Measurements from ENCODE around the gene KLHL3. TPM values are rescaled to one million over a fixed set of nuclear protein-coding genes. Genes with fewer than 3 reads are reported as not detected.

Gene KLHL3
- total RNA-seq, 4 donors from 2014 or later = 1.2 to 29.1 (median 3.4) TPM

- H3K9me3 ChIP-seq = no peaks in the 10 kb centered on the region
- no peaks in the 10 kb centered on the region for H3K36me3 ChIP-seq
- no peak overlapping the region for H3K4me3 ChIP-seq
- H3K4me1 ChIP-seq = peaks cover 6% of the 10 kb centered on the region
- no peaks in the 10 kb centered on the region for H3K27me3 ChIP-seq
- TF ChIP-seq POLR2AphosphoS5 (IDR thresholded peaks at IDR 0.05) (no peak), EP300 (IDR thresholded peaks at IDR 0.05) (no peak), POLR2A (IDR thresholded peaks at IDR 0.05) (no peak)
- TF ChIP-seq, protein P1, sequence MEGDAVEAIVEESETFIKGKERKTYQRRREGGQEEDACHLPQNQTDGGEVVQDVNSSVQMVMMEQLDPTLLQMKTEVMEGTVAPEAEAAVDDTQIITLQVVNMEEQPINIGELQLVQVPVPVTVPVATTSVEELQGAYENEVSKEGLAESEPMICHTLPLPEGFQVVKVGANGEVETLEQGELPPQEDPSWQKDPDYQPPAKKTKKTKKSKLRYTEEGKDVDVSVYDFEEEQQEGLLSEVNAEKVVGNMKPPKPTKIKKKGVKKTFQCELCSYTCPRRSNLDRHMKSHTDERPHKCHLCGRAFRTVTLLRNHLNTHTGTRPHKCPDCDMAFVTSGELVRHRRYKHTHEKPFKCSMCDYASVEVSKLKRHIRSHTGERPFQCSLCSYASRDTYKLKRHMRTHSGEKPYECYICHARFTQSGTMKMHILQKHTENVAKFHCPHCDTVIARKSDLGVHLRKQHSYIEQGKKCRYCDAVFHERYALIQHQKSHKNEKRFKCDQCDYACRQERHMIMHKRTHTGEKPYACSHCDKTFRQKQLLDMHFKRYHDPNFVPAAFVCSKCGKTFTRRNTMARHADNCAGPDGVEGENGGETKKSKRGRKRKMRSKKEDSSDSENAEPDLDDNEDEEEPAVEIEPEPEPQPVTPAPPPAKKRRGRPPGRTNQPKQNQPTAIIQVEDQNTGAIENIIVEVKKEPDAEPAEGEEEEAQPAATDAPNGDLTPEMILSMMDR (IDR thresholded peaks at IDR 0.05) = no peak
- H3K27ac ChIP-seq = no peak overlapping the region
- no peak for DNase-seq (ENCODE audit: low spot score in 2 of 2)
- 95% methylated on average over 5 of the region's 5 CpGs for WGBS
These were observed 21.7 kb upstream of the KLHL3 start for GRCh38 chr5:137757634-137758033.

- Histone ChIP-seq H3K4me3 (peak overlapping the region; percentile 66), H3K27ac (peak overlapping the region; percentile 100), H3K9me3 (no peaks in the 10 kb centered on the region), H3K36me3 (no peaks in the 10 kb centered on the region), H3K4me1 (peaks cover 31% of the 10 kb centered on the region), H3K27me3 (no peaks in the 10 kb centered on the region)
- DNase-seq (ENCODE audit: low spot score in 2 of 2) = no peak
- TF ChIP-seq, protein P1 (IDR thresholded peaks at IDR 0.05) = no peak
- TF ChIP-seq EP300 (IDR thresholded peaks at IDR 0.05) = no peak
- TF ChIP-seq POLR2AphosphoS5 (IDR thresholded peaks at IDR 0.05) = no peak
- TF ChIP-seq POLR2A (IDR thresholded peaks at IDR 0.05) = no peak
- 43% methylated on average over 20 of the region's 36 CpGs for WGBS
These were observed 19.3 kb upstream of the KLHL3 start for GRCh38 chr5:137754961-137755762.

GRCh38 chr5:137754188-137754960 lies 18.5 kb upstream of the KLHL3 start, which contains the start of gene HNRNPA0:
Gene HNRNPA0 (minus strand): TSS chr5:137754363. CDS start chr5:137754066, 297 bp downstream.
- Histone ChIP-seq H3K36me3 (no peaks in the 10 kb centered on the region), H3K27ac (peak within 1 kb of the TSS; percentile 100), H3K4me3 (peak within 1 kb of the TSS; percentile 66), H3K27me3 (no peaks in the 10 kb centered on the region), H3K4me1 (peaks cover 37% of the 10 kb centered on the region), H3K9me3 (no peaks in the 10 kb centered on the region)
- TF ChIP-seq, protein P1 (IDR thresholded peaks at IDR 0.05) = no peak
- TF ChIP-seq POLR2A (IDR thresholded peaks at IDR 0.05) (peak; percentile 88 to 97), POLR2AphosphoS5 (IDR thresholded peaks at IDR 0.05) (peak; percentile 30 to 63 (median 52))
- under 1% methylated on average over 72 of the region's 79 CpGs for WGBS
- DNase-seq (ENCODE audit: low spot score in 2 of 2) = peak; percentile 98 to 99

DNA sequence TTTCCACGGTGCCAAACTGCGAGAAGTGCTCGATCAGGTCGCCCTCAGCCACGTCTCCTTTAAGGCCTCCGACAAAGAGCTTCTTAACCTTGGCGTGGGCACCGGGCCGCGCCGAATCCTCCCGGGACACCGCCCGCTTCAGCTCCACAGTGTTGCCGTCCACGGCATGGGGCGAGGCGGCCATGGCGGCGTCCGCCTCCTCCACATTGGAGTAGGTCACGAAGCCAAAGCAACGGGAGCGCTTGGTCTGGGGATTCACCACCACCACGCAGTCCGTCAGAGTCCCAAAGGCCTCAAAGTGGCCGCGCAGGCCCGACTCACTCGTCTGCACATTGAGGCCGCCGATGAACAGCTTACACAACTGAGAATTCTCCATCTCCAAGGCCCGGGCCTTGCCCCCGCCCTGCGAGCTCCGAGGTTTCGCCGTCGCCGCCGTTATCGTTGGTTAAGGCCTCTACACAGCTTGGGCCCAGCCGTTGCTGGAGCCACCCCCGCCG lies 17.9 kb upstream of the KLHL3 start:
- peaks cover 37% of the 10 kb centered on the region for H3K4me1 ChIP-seq
- DNase-seq (ENCODE audit: low spot score in 2 of 2) = peak in 1 of 2 donors; percentile 89
- WGBS = 0% methylated on average over 34 of the region's 45 CpGs

More for the DNA sequence above, 17.9 kb upstream of the KLHL3 start:
- TF ChIP-seq EP300 (IDR thresholded peaks at IDR 0.05) (no peak), POLR2A (IDR thresholded peaks at IDR 0.05) (no peak), POLR2AphosphoS5 (IDR thresholded peaks at IDR 0.05) (no peak)
- TF ChIP-seq, protein P1 (IDR thresholded peaks at IDR 0.05) = no peak
- Histone ChIP-seq H3K27me3 (no peaks in the 10 kb centered on the region), H3K4me3 (peak overlapping the region; percentile 66), H3K27ac (peak overlapping the region; percentile 100), H3K36me3 (no peaks in the 10 kb centered on the region), H3K9me3 (no peaks in the 10 kb centered on the region)

All from suprapubic skin (tissue), 4 donors.